SK-N-SH (cell line): Measurements from ENCODE around the gene RARS2. TPM values are rescaled to one million over a fixed set of nuclear protein-coding genes. Genes with fewer than 3 reads are reported as not detected.

Experiments used
- CTCF ChIA-PET: fragments of 300-600, 350-600 bp; formaldehyde crosslinking; extraction: SDS; loops from one replicate; lab custom pipeline; 2021; lab: Yijun Ruan, JAX
- POLR2A ChIA-PET: fragments of 350-600 bp; sonication (Branson Sonifier 250); formaldehyde crosslinking; extraction: SDS; loops from one replicate; lab custom pipeline; 2020; ENCODE audit warnings: antibody characterized with exemption, inconsistent platforms; lab: Yijun Ruan, JAX
- DNase-seq: peaks from one replicate; pipeline ENCODE4 v3.0.0; 2012
- H2AFZ ChIP-seq: fragments of 200-600 bp; sonication (generic); 2 replicates; pipeline ENCODE4 v1.8.1; 2016; ENCODE audit warnings: antibody characterized with exemption, mild to moderate bottlenecking, low read depth
- H3F3A ChIP-seq: fragments of 200-600 bp; sonication (generic); replicated peaks from 2 replicates; pipeline ENCODE3; 2016; ENCODE audit warnings: antibody characterized with exemption, mild to moderate bottlenecking; ENCODE audit not compliant: insufficient read depth
- H3K27ac ChIP-seq, 2 experiments: fragments of 200-500 bp in 1 of 2; fragments of 200-600 bp in 1 of 2; sonication (Bioruptor generic) in 1 of 2; sonication (generic), shearing (Covaris generic) in 1 of 2; 2 replicates each; pipeline versions ENCODE4 v1.5.1 to v1.6.1; 2014 to 2016; ENCODE audit warnings: low read depth in 2 of 2, inconsistent platforms in 1 of 2, low read length in 1 of 2, mild to moderate bottlenecking in 1 of 2, mixed read lengths in 1 of 2
- H3K27me3 ChIP-seq: fragments of 200-600 bp; sonication (generic), shearing (Covaris generic); 2 replicates; pipeline ENCODE4 v1.6.1; 2016; ENCODE audit warnings: mixed run types; ENCODE audit not compliant: insufficient read depth
- H3K36me3 ChIP-seq, 2 experiments: fragments of 200-500 bp in 1 of 2; fragments of 200-600 bp in 1 of 2; sonication (Bioruptor generic) in 1 of 2; sonication (generic) in 1 of 2; replicated peaks in 1 of 2; 2 replicates each; pipeline versions ENCODE3 to v1.5.1; 2014 to 2016; ENCODE audit warnings: low read length in 1 of 2, mild to moderate bottlenecking in 1 of 2; ENCODE audit not compliant: insufficient read depth in 2 of 2, control insufficient read depth in 1 of 2
- H3K4me1 ChIP-seq, 2 experiments: fragments of 200-500 bp in 1 of 2; fragments of 200-600 bp in 1 of 2; sonication (Bioruptor generic) in 1 of 2; sonication (generic), shearing (Covaris generic) in 1 of 2; 2 replicates each; pipeline versions ENCODE4 v1.5.1 to v1.6.1; 2014 to 2016; ENCODE audit warnings: low read depth in 1 of 2, low read length in 1 of 2, mixed run types in 1 of 2; ENCODE audit not compliant: insufficient read depth in 2 of 2, control insufficient read depth in 1 of 2
- H3K4me2 ChIP-seq: fragments of 200-600 bp; sonication (generic), shearing (Covaris generic); 2 replicates; pipeline ENCODE4 v1.6.1; 2017; ENCODE audit warnings: mixed run types
- H3K4me3 ChIP-seq, 2 experiments: fragments of 200-500 bp in 1 of 2; fragments of 200-600 bp in 1 of 2; sonication (Bioruptor generic) in 1 of 2; sonication (generic), shearing (Covaris generic) in 1 of 2; 2 replicates each; pipeline versions ENCODE4 v1.5.1 to v1.8.1; 2014 to 2016; ENCODE audit warnings: low read depth in 2 of 2, inconsistent platforms in 1 of 2, low read length in 1 of 2, mild to moderate bottlenecking in 1 of 2, mixed read lengths in 1 of 2, moderate library complexity in 1 of 2
- H3K79me2 ChIP-seq: fragments of 200-600 bp; sonication (generic); 2 replicates; pipeline ENCODE4 v1.8.1; 2017; ENCODE audit warnings: mild to moderate bottlenecking; ENCODE audit not compliant: insufficient read depth
- H3K9ac ChIP-seq: fragments of 200-600 bp; sonication (generic); 2 replicates; pipeline ENCODE4 v1.6.1; 2017; ENCODE audit warnings: mixed run types
- H3K9me2 ChIP-seq: fragments of 200-600 bp; sonication (generic); 2 replicates; pipeline ENCODE4 v1.6.1; 2017; ENCODE audit warnings: mixed run types
- H3K9me3 ChIP-seq: fragments of 200-600 bp; sonication (generic); 2 replicates; pipeline ENCODE4 v1.6.1; 2017; ENCODE audit warnings: mixed run types, mild to moderate bottlenecking, moderate library complexity
- H4K20me1 ChIP-seq: fragments of 200-600 bp; sonication (generic); 2 replicates; pipeline ENCODE4 v1.6.1; 2017; ENCODE audit warnings: mild to moderate bottlenecking, mixed run types; ENCODE audit not compliant: insufficient read depth
- CHD2 ChIP-seq: fragments of 150-350 bp; IDR thresholded peaks from 2 replicates; pipeline ENCODE4 v1.6.1; 2018; ENCODE audit warnings: low read length; ENCODE audit not compliant: partially characterized antibody
- CTCF ChIP-seq: fragments of 200-600 bp; sonication (generic); IDR thresholded peaks from 2 replicates; pipeline ENCODE4 v1.6.1; 2017; ENCODE audit warnings: antibody characterized with exemption, mild to moderate bottlenecking, moderate library complexity
- EP300 ChIP-seq, 2 experiments: IDR thresholded peaks; 2 replicates each; pipeline versions ENCODE4 v1.4.0 to v1.6.1; 2012; ENCODE audit warnings: borderline replicate concordance in 1 of 2, low read depth in 1 of 2, low read length in 1 of 2
- EZH2phosphoT487 ChIP-seq: fragments of 200-600 bp; sonication (generic); IDR thresholded peaks from 2 replicates; pipeline ENCODE4 v1.6.1; 2017; ENCODE audit warnings: low read depth, mixed run types, mild to moderate bottlenecking, antibody characterized with exemption, moderate library complexity, borderline replicate concordance
- FOXJ3 ChIP-seq: sonication (generic); formaldehyde crosslinking; IDR thresholded peaks from 2 replicates; pipeline ENCODE4 v1.5.1; 2020; ENCODE audit warnings: mild to moderate bottlenecking, missing genetic modification reagents
- FOXM1 ChIP-seq: IDR thresholded peaks from 2 replicates; pipeline ENCODE4 v1.4.0; 2012; ENCODE audit warnings: low read depth, mild to moderate bottlenecking
- GABPA ChIP-seq: IDR thresholded peaks from 2 replicates; pipeline ENCODE4 v1.4.0; 2012; ENCODE audit warnings: low read depth, mild to moderate bottlenecking
- GATA2 ChIP-seq: sonication (generic); formaldehyde crosslinking; IDR thresholded peaks from 2 replicates; pipeline ENCODE4 v1.5.0; 2020; ENCODE audit warnings: mild to moderate bottlenecking, missing genetic modification reagents
- JUND ChIP-seq: IDR thresholded peaks from 2 replicates; pipeline ENCODE4 v1.4.0; 2012
- MAX ChIP-seq: IDR thresholded peaks from 2 replicates; pipeline ENCODE4 v1.4.0; 2012; ENCODE audit warnings: low read depth
- MEF2A ChIP-seq: IDR thresholded peaks from 2 replicates; pipeline ENCODE4 v1.4.0; 2012; ENCODE audit warnings: low read depth, borderline replicate concordance
- NFIC ChIP-seq: IDR thresholded peaks from 2 replicates; pipeline ENCODE4 v1.4.0; 2012; ENCODE audit warnings: borderline replicate concordance
- NRF1 ChIP-seq: IDR thresholded peaks from 2 replicates; pipeline ENCODE4 v1.6.1; 2012; ENCODE audit warnings: low read depth, mild to moderate bottlenecking, low read length
- RAD21 ChIP-seq: IDR thresholded peaks from 2 replicates; pipeline ENCODE4 v1.6.1; 2012; ENCODE audit warnings: mild to moderate bottlenecking, low read length
- RFX5 ChIP-seq: IDR thresholded peaks from 2 replicates; pipeline ENCODE4 v1.6.1; 2012; ENCODE audit warnings: mild to moderate bottlenecking, improper control_type of control experiment, low read length
- RXRA ChIP-seq: IDR thresholded peaks from 2 replicates; pipeline ENCODE4 v1.4.0; 2012; ENCODE audit warnings: low read depth, mild to moderate bottlenecking, borderline replicate concordance
- SIN3A ChIP-seq: IDR thresholded peaks from 2 replicates; pipeline ENCODE4 v1.6.1; 2012; ENCODE audit warnings: low read depth, mild to moderate bottlenecking, low read length, moderate library complexity, borderline replicate concordance
- SMC3 ChIP-seq: IDR thresholded peaks from 2 replicates; pipeline ENCODE4 v1.6.1; 2012; ENCODE audit warnings: low read depth, low read length, improper control_type of control experiment
- TAF1 ChIP-seq: IDR thresholded peaks from 2 replicates; pipeline ENCODE4 v1.6.1; 2012; ENCODE audit warnings: low read depth, mild to moderate bottlenecking, low read length, moderate library complexity, borderline replicate concordance
- TCF12 ChIP-seq: IDR thresholded peaks from 2 replicates; pipeline ENCODE4 v1.4.0; 2012
- USF2 ChIP-seq: fragments of 150-350 bp; IDR thresholded peaks from 2 replicates; pipeline ENCODE4 v1.6.1; 2017; ENCODE audit warnings: antibody characterized with exemption, low read length, low read depth, borderline replicate concordance
- YY1 ChIP-seq: IDR thresholded peaks from 2 replicates; pipeline ENCODE4 v1.4.0; 2012; ENCODE audit warnings: low read depth, mild to moderate bottlenecking
- ZBTB33 ChIP-seq: IDR thresholded peaks from 2 replicates; pipeline ENCODE4 v1.4.0; 2012; ENCODE audit warnings: low read depth, borderline replicate concordance
- WGBS: methylation state at CpG from one replicate; pipeline ENCODE4 v1.1.6; 2017; ENCODE audit warnings: low lambda C conversion rate; 5-methylcytosine and 5-hydroxymethylcytosine counted together
- polyA plus RNA-seq, 3 experiments: library from polyadenylated mRNA; depleted of rRNA; stranded (reverse); fragments of >200 nt; gene quantifications; 2 replicates each; pipeline ENCODE4 v1.2.3, GENCODE V29; 2012

The RARS2 gene
- polyA plus RNA-seq, 1 of the 3 experiments (the other 2 are of a cell fraction): 7.9 TPM

GRCh38 chr6:87633851-87634250 is 44.1 kb upstream of the RARS2 start:
- no peaks in the 10 kb centered on the region for H3K9me3 ChIP-seq
- no peaks in the 10 kb centered on the region for H3F3A ChIP-seq
- no peaks in the 10 kb centered on the region for H3K79me2 ChIP-seq
- H3K9me2 ChIP-seq: no peaks in the 10 kb centered on the region
- TF ChIP-seq GATA2 (CRISPR knock-in tag) (no peak), ZBTB33 (no peak), EP300 (IDR thresholded peaks at IDR 0.05; ENCODE audit: borderline replicate concordance in 1 of 2, low read depth in 1 of 2, low read length in 1 of 2) (no peak), NFIC (no peak)
- H3K4me1 ChIP-seq: no peaks in the 10 kb centered on the region
- no peak overlapping the region for H3K4me2 ChIP-seq
- H3K27ac ChIP-seq: no peak overlapping the region
- no peak overlapping the region for H2AFZ ChIP-seq
- no peak overlapping the region for H3K4me3 ChIP-seq
- H3K9ac ChIP-seq: no peak overlapping the region
- POLR2A ChIA-PET: no interaction called here
- peaks cover 23 to 36% of the 10 kb centered on the region in 2 experiments for H3K36me3 ChIP-seq
- CTCF ChIA-PET: no interaction called here
- no peaks in the 10 kb centered on the region for H4K20me1 ChIP-seq
- 96% methylated on average over 3 of the region's 3 CpGs for WGBS
- no peaks in the 10 kb centered on the region for H3K27me3 ChIP-seq
- no peak for DNase-seq

- DNase-seq: no peak
- no peaks in the 10 kb centered on the region for H3K4me1 ChIP-seq
- no peaks in the 10 kb centered on the region for H3K9me3 ChIP-seq
- H3K9me2 ChIP-seq: no peaks in the 10 kb centered on the region
- POLR2A ChIA-PET: no interaction called here
- H3K27me3 ChIP-seq: no peaks in the 10 kb centered on the region
- peaks cover 2 to 38% of the 10 kb centered on the region in 2 experiments for H3K36me3 ChIP-seq
- H4K20me1 ChIP-seq: no peaks in the 10 kb centered on the region
- no peak overlapping the region for H2AFZ ChIP-seq
- no peak overlapping the region for H3K27ac ChIP-seq
- TF ChIP-seq CHD2: no peak
- no peak for TF ChIP-seq CTCF
- TF ChIP-seq NRF1: no peak
- TF ChIP-seq JUND: no peak
- TF ChIP-seq MAX: no peak
- TF ChIP-seq FOXJ3 (CRISPR knock-in tag): no peak
- no peak for TF ChIP-seq SIN3A
- no peak for TF ChIP-seq RAD21
- no peak for TF ChIP-seq YY1
- no peak for TF ChIP-seq MEF2A
- no peak for TF ChIP-seq EZH2phosphoT487
- TF ChIP-seq USF2: no peak
- no peak for TF ChIP-seq TAF1
- no peak for TF ChIP-seq FOXM1
- no peak for TF ChIP-seq ZBTB33
- TF ChIP-seq GABPA: no peak
- no peak for TF ChIP-seq SMC3
- TF ChIP-seq TCF12: no peak
- TF ChIP-seq RFX5: no peak
- TF ChIP-seq RXRA: no peak
- H3K9ac ChIP-seq: no peak overlapping the region
- no peak overlapping the region for H3K4me3 ChIP-seq
- CTCF ChIA-PET: no interaction called here
- H3K79me2 ChIP-seq: no peaks in the 10 kb centered on the region
- 100% methylated on average over 1 of the region's 1 CpG for WGBS
- H3K4me2 ChIP-seq: no peak overlapping the region
- no peaks in the 10 kb centered on the region for H3F3A ChIP-seq
These were observed 41.0 kb upstream of the RARS2 start for GRCh38 chr6:87630746-87631145.
